ENCODE measurements around the gene FGR.
A peak's percentile ranks its signal among the peaks of the same experiment; 100 is the strongest.

DNA sequence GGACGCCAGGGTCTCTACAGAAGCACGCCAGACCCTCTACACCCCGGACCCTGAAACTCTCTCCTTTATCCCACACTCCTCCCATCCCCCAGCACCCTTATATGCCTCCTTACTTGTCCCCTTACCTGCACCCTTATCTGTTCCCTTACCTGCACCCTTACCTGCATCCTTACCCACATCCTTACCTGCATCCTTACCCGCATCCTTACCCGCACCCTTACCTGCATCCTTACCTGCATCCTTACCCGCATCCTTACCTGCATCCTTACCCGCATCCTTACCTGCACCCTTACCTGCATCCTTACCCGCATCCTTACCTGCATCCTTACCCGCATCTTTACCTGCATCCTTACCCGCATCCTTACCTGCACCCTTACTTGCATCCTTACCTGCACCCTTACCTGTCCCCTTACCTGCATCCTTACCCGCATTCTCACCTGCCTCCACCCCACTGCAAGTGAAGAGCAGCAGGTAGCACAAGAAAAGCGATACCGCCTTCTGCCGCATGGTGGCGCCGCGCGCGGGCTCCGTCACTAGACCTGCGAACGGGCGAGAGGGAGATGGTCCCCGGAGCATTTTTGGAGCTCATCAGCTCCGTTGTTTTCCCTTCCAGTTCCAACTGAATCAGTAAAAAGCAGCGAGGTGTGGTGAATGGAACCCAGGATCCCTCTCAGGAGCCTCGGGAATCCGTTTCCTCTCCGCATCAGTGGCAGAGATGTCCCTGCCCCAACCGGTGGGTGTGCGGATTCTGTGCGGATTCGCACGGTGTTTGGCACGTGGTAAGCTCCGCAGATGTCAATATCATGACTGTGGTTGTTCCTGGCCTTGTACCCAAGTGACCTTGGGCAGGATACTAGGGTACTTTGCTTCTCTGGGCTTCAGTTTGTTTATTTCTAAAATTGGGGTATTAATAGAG is 34.1 kb upstream of the FGR start:
- TF ChIP-seq EZH2phosphoT487 (IDR thresholded peaks at IDR 0.05; ENCODE audit: borderline replicate concordance), result no peak
- TF ChIP-seq, protein P1, sequence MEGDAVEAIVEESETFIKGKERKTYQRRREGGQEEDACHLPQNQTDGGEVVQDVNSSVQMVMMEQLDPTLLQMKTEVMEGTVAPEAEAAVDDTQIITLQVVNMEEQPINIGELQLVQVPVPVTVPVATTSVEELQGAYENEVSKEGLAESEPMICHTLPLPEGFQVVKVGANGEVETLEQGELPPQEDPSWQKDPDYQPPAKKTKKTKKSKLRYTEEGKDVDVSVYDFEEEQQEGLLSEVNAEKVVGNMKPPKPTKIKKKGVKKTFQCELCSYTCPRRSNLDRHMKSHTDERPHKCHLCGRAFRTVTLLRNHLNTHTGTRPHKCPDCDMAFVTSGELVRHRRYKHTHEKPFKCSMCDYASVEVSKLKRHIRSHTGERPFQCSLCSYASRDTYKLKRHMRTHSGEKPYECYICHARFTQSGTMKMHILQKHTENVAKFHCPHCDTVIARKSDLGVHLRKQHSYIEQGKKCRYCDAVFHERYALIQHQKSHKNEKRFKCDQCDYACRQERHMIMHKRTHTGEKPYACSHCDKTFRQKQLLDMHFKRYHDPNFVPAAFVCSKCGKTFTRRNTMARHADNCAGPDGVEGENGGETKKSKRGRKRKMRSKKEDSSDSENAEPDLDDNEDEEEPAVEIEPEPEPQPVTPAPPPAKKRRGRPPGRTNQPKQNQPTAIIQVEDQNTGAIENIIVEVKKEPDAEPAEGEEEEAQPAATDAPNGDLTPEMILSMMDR (IDR thresholded peaks at IDR 0.05 in 2 of 3, conservative IDR thresholded peaks at IDR 0.05 in 1 of 3; ENCODE audit: borderline replicate concordance in 1 of 3, insufficient read depth in 1 of 3, low read depth in 2 of 3, low read length in 2 of 3), result peak; percentile 57 to 81 (median 70)
